HEK293 (cell line): ENCODE data around the gene OPA1.

Source experiments
- FEZF1 ChIP-seq: fragments of 450-650 bp; formaldehyde crosslinking; IDR thresholded peaks from 2 replicates; pipeline ENCODE4 v1.5.1; 2016; ENCODE audit warnings: missing biosample characterization, missing genetic modification characterization
- GLIS2 ChIP-seq: fragments of 450-650 bp; formaldehyde crosslinking; IDR thresholded peaks from 2 replicates; pipeline ENCODE4 v1.5.1; 2016; ENCODE audit warnings: missing biosample characterization, missing genetic modification characterization
- KLF1 ChIP-seq: fragments of 450-650 bp; formaldehyde crosslinking; IDR thresholded peaks from 2 replicates; pipeline ENCODE4 v1.5.1; 2016; ENCODE audit warnings: missing biosample characterization, missing genetic modification characterization
- RBAK ChIP-seq: fragments of 450-650 bp; formaldehyde crosslinking; IDR thresholded peaks from 2 replicates; pipeline ENCODE4 v1.5.1; 2016; ENCODE audit warnings: missing biosample characterization, missing genetic modification characterization
- REPIN1 ChIP-seq: fragments of 450-650 bp; formaldehyde crosslinking; IDR thresholded peaks from 2 replicates; pipeline ENCODE4 v1.5.1; 2017; ENCODE audit warnings: missing biosample characterization, missing genetic modification characterization, low read depth
- SETDB1 ChIP-seq: IDR thresholded peaks from one replicate; pipeline ENCODE4 v1.6.1; 2017; ENCODE audit warnings: mild to moderate bottlenecking, low read length, moderate library complexity, mixed read lengths; ENCODE audit not compliant: insufficient read length
- ZBTB20 ChIP-seq: fragments of 450-650 bp; formaldehyde crosslinking; IDR thresholded peaks from 2 replicates; pipeline ENCODE4 v1.5.1; 2016; ENCODE audit warnings: missing biosample characterization, missing genetic modification characterization
- ZBTB21 ChIP-seq: fragments of 450-650 bp; formaldehyde crosslinking; IDR thresholded peaks from 2 replicates; pipeline ENCODE4 v1.5.1; 2017; ENCODE audit warnings: missing biosample characterization, missing genetic modification characterization
- ZFP3 ChIP-seq: fragments of 450-650 bp; formaldehyde crosslinking; IDR thresholded peaks from 2 replicates; pipeline ENCODE4 v1.5.1; 2016; ENCODE audit warnings: low read depth, missing biosample characterization, missing genetic modification characterization
- ZNF146 ChIP-seq: fragments of 450-650 bp; formaldehyde crosslinking; IDR thresholded peaks from 2 replicates; pipeline ENCODE4 v1.5.1; 2016; ENCODE audit warnings: missing biosample characterization, missing genetic modification characterization
- ZNF23 ChIP-seq: fragments of 450-650 bp; formaldehyde crosslinking; IDR thresholded peaks from 2 replicates; pipeline ENCODE4 v1.5.1; 2016; ENCODE audit warnings: missing biosample characterization, missing genetic modification characterization, borderline replicate concordance
- ZNF266 ChIP-seq: fragments of 450-650 bp; formaldehyde crosslinking; IDR thresholded peaks from 2 replicates; pipeline ENCODE4 v1.5.1; 2016; ENCODE audit warnings: missing biosample characterization, missing genetic modification characterization, low read depth
- ZNF274 ChIP-seq, 2 experiments: fragments of 200-500 bp in 1 of 2; fragments of 450-650 bp in 1 of 2; sonication (Bioruptor generic) in 1 of 2; formaldehyde crosslinking in 1 of 2; IDR thresholded peaks; 2 replicates each; pipeline versions ENCODE4 v1.5.1 to v1.6.1; 2014 to 2016; ENCODE audit warnings: borderline replicate concordance in 1 of 2, inconsistent platforms in 1 of 2, low read length in 1 of 2, missing biosample characterization in 1 of 2, missing genetic modification characterization in 1 of 2
- ZNF366 ChIP-seq: fragments of 450-650 bp; formaldehyde crosslinking; conservative IDR thresholded peaks from 2 replicates; pipeline ENCODE4 v1.5.1; 2016; ENCODE audit warnings: missing biosample characterization, missing genetic modification characterization
- ZNF433 ChIP-seq: fragments of 450-650 bp; formaldehyde crosslinking; IDR thresholded peaks from 2 replicates; pipeline ENCODE4 v1.5.1; 2016; ENCODE audit warnings: missing biosample characterization, missing genetic modification characterization, low read depth
- ZNF521 ChIP-seq: fragments of 450-650 bp; formaldehyde crosslinking; IDR thresholded peaks from 2 replicates; pipeline ENCODE4 v1.5.1; 2017; ENCODE audit warnings: missing biosample characterization, mild to moderate bottlenecking, missing genetic modification characterization
- ZNF548 ChIP-seq: fragments of 450-650 bp; formaldehyde crosslinking; IDR thresholded peaks from 2 replicates; pipeline ENCODE4 v1.5.1; 2016; ENCODE audit warnings: missing biosample characterization, missing genetic modification characterization
- ZNF654 ChIP-seq: fragments of 450-650 bp; formaldehyde crosslinking; IDR thresholded peaks from 2 replicates; pipeline ENCODE4 v1.5.1; 2016; ENCODE audit warnings: low read depth, missing biosample characterization, missing genetic modification characterization
- ZNF791 ChIP-seq: fragments of 450-650 bp; formaldehyde crosslinking; IDR thresholded peaks from 2 replicates; pipeline ENCODE4 v1.5.1; 2016; ENCODE audit warnings: missing biosample characterization, missing genetic modification characterization
- TF ChIP-seq, protein P1 (sequence below): fragments of 450-650 bp; formaldehyde crosslinking; IDR thresholded peaks from 2 replicates; pipeline ENCODE4 v1.5.1; 2016; ENCODE audit warnings: missing biosample characterization, missing genetic modification characterization
- TF ChIP-seq, protein P2 (sequence below): fragments of 450-650 bp; formaldehyde crosslinking; IDR thresholded peaks from 2 replicates; pipeline ENCODE4 v1.5.1; 2016; ENCODE audit warnings: missing biosample characterization, missing genetic modification characterization
- TF ChIP-seq, protein P3 (sequence below): fragments of 450-650 bp; formaldehyde crosslinking; IDR thresholded peaks from 2 replicates; pipeline ENCODE4 v1.5.1; 2016; ENCODE audit warnings: missing biosample characterization, missing genetic modification characterization
- TF ChIP-seq, protein P4 (sequence below): fragments of 450-650 bp; formaldehyde crosslinking; IDR thresholded peaks from 2 replicates; pipeline ENCODE4 v1.5.1; 2016; ENCODE audit warnings: missing biosample characterization, missing genetic modification characterization, low read depth
- TF ChIP-seq, protein P5 (sequence below): fragments of 450-650 bp; formaldehyde crosslinking; optimal IDR thresholded peaks from 2 replicates; pipeline ENCODE3; 2016; ENCODE audit warnings: missing biosample characterization, mild to moderate bottlenecking, missing genetic modification characterization
- TF ChIP-seq, protein P6 (sequence below): IDR thresholded peaks from 2 replicates; pipeline ENCODE4 v1.6.1; 2011; ENCODE audit warnings: mild to moderate bottlenecking, low read depth, low read length, borderline replicate concordance
- TF ChIP-seq, protein P7 (sequence below): sonication (generic); formaldehyde crosslinking; IDR thresholded peaks from 2 replicates; pipeline ENCODE4 v1.8.1; 2022; ENCODE audit warnings: mild to moderate bottlenecking, moderate library complexity, missing genetic modification reagents

Gene OPA1

DNA sequence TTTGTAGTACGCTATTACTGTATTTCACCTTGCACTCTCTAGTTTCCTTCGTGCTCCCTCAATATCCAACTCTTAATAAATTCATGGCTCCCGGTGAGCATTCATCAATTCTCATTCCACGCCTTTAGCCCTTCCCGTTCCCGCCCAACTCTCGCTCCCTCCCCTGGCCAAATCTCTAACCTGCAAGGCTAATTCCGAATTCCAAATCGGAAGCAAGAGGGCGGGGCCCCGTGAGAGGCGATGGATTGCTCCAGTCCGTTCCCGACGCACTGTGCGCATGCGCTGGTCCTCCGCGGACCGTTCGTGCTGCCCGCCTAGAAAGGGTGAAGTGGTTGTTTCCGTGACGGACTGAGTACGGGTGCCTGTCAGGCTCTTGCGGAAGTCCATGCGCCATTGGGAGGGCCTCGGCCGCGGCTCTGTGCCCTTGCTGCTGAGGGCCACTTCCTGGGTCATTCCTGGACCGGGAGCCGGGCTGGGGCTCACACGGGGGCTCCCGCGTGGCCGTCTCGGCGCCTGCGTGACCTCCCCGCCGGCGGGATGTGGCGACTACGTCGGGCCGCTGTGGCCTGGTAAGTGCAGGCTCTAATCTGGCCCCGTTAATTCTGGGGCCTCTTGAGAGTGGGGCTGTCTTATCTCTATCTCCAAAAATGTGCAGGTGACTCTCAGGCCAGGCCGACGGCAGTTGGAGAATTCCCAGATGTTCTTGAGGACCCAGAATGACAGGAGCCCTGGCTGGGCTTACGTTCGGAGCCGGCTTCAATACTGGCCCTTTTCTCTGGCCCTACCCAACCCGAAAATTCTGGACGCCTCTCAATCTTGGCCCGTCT, at the start of gene OPA1 (continued):
- TF ChIP-seq, protein P1, sequence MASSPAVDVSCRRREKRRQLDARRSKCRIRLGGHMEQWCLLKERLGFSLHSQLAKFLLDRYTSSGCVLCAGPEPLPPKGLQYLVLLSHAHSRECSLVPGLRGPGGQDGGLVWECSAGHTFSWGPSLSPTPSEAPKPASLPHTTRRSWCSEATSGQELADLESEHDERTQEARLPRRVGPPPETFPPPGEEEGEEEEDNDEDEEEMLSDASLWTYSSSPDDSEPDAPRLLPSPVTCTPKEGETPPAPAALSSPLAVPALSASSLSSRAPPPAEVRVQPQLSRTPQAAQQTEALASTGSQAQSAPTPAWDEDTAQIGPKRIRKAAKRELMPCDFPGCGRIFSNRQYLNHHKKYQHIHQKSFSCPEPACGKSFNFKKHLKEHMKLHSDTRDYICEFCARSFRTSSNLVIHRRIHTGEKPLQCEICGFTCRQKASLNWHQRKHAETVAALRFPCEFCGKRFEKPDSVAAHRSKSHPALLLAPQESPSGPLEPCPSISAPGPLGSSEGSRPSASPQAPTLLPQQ (tag by site-specific recombination), result peak; percentile 81
- TF ChIP-seq ZNF274 (IDR thresholded peaks at IDR 0.05; ENCODE audit: low read length), result no peak
- TF ChIP-seq ZNF274 (tag by site-specific recombination; IDR thresholded peaks at IDR 0.05; ENCODE audit: borderline replicate concordance), result no peak
- TF ChIP-seq, protein P2, sequence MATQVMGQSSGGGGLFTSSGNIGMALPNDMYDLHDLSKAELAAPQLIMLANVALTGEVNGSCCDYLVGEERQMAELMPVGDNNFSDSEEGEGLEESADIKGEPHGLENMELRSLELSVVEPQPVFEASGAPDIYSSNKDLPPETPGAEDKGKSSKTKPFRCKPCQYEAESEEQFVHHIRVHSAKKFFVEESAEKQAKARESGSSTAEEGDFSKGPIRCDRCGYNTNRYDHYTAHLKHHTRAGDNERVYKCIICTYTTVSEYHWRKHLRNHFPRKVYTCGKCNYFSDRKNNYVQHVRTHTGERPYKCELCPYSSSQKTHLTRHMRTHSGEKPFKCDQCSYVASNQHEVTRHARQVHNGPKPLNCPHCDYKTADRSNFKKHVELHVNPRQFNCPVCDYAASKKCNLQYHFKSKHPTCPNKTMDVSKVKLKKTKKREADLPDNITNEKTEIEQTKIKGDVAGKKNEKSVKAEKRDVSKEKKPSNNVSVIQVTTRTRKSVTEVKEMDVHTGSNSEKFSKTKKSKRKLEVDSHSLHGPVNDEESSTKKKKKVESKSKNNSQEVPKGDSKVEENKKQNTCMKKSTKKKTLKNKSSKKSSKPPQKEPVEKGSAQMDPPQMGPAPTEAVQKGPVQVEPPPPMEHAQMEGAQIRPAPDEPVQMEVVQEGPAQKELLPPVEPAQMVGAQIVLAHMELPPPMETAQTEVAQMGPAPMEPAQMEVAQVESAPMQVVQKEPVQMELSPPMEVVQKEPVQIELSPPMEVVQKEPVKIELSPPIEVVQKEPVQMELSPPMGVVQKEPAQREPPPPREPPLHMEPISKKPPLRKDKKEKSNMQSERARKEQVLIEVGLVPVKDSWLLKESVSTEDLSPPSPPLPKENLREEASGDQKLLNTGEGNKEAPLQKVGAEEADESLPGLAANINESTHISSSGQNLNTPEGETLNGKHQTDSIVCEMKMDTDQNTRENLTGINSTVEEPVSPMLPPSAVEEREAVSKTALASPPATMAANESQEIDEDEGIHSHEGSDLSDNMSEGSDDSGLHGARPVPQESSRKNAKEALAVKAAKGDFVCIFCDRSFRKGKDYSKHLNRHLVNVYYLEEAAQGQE, result 0 out of 2 replicates have a peak, but pooled peaks have one; percentile 10
- peak; percentile 44; the same call in 1 of the 2 replicates for TF ChIP-seq ZNF146 (tag by site-specific recombination)
- TF ChIP-seq ZFP3 (tag by site-specific recombination), result no peak
- TF ChIP-seq ZNF433 (tag by site-specific recombination), result no peak
- TF ChIP-seq GLIS2 (tag by site-specific recombination), result peak; percentile 40; the same call in 1 of the 2 replicates
- TF ChIP-seq ZNF791 (tag by site-specific recombination), result no peak
- no peak for TF ChIP-seq ZNF521 (tag by site-specific recombination)
- TF ChIP-seq, protein P3, sequence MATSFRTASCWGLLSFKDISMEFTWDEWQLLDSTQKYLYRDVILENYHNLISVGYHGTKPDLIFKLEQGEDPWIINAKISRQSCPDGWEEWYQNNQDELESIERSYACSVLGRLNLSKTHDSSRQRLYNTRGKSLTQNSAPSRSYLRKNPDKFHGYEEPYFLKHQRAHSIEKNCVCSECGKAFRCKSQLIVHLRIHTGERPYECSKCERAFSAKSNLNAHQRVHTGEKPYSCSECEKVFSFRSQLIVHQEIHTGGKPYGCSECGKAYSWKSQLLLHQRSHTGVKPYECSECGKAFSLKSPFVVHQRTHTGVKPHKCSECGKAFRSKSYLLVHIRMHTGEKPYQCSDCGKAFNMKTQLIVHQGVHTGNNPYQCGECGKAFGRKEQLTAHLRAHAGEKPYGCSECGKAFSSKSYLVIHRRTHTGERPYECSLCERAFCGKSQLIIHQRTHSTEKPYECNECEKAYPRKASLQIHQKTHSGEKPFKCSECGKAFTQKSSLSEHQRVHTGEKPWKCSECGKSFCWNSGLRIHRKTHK (tag by site-specific recombination), result no peak
- no peak for TF ChIP-seq ZNF266 (tag by site-specific recombination)
- TF ChIP-seq ZBTB21 (tag by site-specific recombination), result peak; percentile 46; the same call in 1 of the 2 replicates
- TF ChIP-seq KLF1 (tag by site-specific recombination), result 0 out of 2 replicates have a peak, but pooled peaks have one; percentile 24
- TF ChIP-seq REPIN1 (tag by site-specific recombination), result no peak
- TF ChIP-seq, protein P4, sequence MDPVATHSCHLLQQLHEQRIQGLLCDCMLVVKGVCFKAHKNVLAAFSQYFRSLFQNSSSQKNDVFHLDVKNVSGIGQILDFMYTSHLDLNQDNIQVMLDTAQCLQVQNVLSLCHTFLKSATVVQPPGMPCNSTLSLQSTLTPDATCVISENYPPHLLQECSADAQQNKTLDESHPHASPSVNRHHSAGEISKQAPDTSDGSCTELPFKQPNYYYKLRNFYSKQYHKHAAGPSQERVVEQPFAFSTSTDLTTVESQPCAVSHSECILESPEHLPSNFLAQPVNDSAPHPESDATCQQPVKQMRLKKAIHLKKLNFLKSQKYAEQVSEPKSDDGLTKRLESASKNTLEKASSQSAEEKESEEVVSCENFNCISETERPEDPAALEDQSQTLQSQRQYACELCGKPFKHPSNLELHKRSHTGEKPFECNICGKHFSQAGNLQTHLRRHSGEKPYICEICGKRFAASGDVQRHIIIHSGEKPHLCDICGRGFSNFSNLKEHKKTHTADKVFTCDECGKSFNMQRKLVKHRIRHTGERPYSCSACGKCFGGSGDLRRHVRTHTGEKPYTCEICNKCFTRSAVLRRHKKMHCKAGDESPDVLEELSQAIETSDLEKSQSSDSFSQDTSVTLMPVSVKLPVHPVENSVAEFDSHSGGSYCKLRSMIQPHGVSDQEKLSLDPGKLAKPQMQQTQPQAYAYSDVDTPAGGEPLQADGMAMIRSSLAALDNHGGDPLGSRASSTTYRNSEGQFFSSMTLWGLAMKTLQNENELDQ (tag by site-specific recombination), result no peak
- TF ChIP-seq ZNF548, result no peak
- peak; percentile 47 for TF ChIP-seq SETDB1
- TF ChIP-seq, protein P5, sequence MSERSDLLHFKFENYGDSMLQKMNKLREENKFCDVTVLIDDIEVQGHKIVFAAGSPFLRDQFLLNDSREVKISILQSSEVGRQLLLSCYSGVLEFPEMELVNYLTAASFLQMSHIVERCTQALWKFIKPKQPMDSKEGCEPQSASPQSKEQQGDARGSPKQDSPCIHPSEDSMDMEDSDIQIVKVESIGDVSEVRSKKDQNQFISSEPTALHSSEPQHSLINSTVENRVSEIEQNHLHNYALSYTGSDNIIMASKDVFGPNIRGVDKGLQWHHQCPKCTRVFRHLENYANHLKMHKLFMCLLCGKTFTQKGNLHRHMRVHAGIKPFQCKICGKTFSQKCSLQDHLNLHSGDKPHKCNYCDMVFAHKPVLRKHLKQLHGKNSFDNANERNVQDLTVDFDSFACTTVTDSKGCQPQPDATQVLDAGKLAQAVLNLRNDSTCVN, result peak; percentile 64
- TF ChIP-seq ZNF23, result no peak
- peak; percentile 5; the same call in 1 of the 2 replicates for TF ChIP-seq ZNF366 (tag by site-specific recombination)
- no peak for TF ChIP-seq FEZF1 (tag by site-specific recombination)
- TF ChIP-seq ZNF654 (tag by site-specific recombination), result no peak
- TF ChIP-seq ZBTB20 (tag by site-specific recombination), result peak; percentile 29; the same call in 1 of the 2 replicates
- TF ChIP-seq RBAK, result no peak
- TF ChIP-seq, protein P6, sequence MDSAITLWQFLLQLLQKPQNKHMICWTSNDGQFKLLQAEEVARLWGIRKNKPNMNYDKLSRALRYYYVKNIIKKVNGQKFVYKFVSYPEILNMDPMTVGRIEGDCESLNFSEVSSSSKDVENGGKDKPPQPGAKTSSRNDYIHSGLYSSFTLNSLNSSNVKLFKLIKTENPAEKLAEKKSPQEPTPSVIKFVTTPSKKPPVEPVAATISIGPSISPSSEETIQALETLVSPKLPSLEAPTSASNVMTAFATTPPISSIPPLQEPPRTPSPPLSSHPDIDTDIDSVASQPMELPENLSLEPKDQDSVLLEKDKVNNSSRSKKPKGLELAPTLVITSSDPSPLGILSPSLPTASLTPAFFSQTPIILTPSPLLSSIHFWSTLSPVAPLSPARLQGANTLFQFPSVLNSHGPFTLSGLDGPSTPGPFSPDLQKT, result no peak
- TF ChIP-seq, protein P7, sequence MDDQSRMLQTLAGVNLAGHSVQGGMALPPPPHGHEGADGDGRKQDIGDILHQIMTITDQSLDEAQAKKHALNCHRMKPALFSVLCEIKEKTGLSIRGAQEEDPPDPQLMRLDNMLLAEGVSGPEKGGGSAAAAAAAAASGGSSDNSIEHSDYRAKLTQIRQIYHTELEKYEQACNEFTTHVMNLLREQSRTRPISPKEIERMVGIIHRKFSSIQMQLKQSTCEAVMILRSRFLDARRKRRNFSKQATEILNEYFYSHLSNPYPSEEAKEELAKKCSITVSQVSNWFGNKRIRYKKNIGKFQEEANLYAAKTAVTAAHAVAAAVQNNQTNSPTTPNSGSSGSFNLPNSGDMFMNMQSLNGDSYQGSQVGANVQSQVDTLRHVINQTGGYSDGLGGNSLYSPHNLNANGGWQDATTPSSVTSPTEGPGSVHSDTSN (CRISPR knock-in tag), result no peak
